T-helper 17 cell (primary cell): Measurements from ENCODE around the gene ATF3. TPM values are rescaled to one million over a fixed set of nuclear protein-coding genes. Genes with fewer than 3 reads are reported as not detected.

Experiments used
- ATAC-seq: fragments of 150-1000 bp; cut with Tn5 transposase; 2 replicates; pipeline ENCODE4 v1.10.0; 2021; ENCODE audit warnings: mild to moderate bottlenecking, moderate library complexity
- DNase-seq, 3 donors: peaks; one replicate each; pipeline versions ENCODE4 v3.0.0 to v3.0.0-alpha.2; 2020 to 2021
- H3K9me3 ChIP-seq: one replicate; pipeline ENCODE4 v1.7.0; 2013; ENCODE audit warnings: low read length, mild to moderate bottlenecking; ENCODE audit not compliant: control insufficient read depth, poor library complexity, severe bottlenecking
- H3K27ac Mint-ChIP-seq: one replicate; pipeline ENCODE4 v1.8.0; 2022; ENCODE audit warnings: mild to moderate bottlenecking, moderate library complexity, mixed read lengths
- H3K27me3 Mint-ChIP-seq: one replicate; pipeline ENCODE4 v1.8.0; 2022; ENCODE audit warnings: mixed read lengths
- H3K36me3 Mint-ChIP-seq: one replicate; pipeline ENCODE4 v1.8.0; 2022; ENCODE audit warnings: low read depth, mixed read lengths
- H3K4me1 Mint-ChIP-seq: one replicate; pipeline ENCODE4 v1.8.0; 2022; ENCODE audit warnings: mild to moderate bottlenecking, mixed read lengths
- H3K4me3 Mint-ChIP-seq: one replicate; pipeline ENCODE4 v1.8.0; 2022; ENCODE audit warnings: mild to moderate bottlenecking, moderate library complexity, mixed read lengths
- total RNA-seq, 4 donors: library from RNA in 2 of 4; stranded (reverse) in 2 of 4; gene quantifications; one replicate each; pipeline ENCODE4 v1.2.3 and lab custom pipeline; 2022 to 2026

ATF3 gene
- total RNA-seq, 2 donors from 2014 or later: 53.0 to 72.5 TPM

- DNase-seq (no peak), ATAC-seq (no peak)
- Mint-ChIP-seq H3K27ac (no peak overlapping the region), H3K27me3 (peaks cover 40% of the 10 kb centered on the region), H3K4me1 (no peaks in the 10 kb centered on the region), H3K4me3 (no peak overlapping the region), H3K36me3 (no peaks in the 10 kb centered on the region)
- no peaks in the 10 kb centered on the region for H3K9me3 ChIP-seq
These were observed 30.5 kb upstream of the ATF3 start for GRCh38 chr1:212578041-212578440.

GRCh38 chr1:212581034-212581433, 27.5 kb upstream of the ATF3 start:
- H3K27ac Mint-ChIP-seq: no peak overlapping the region
- H3K4me1 Mint-ChIP-seq: no peaks in the 10 kb centered on the region
- peaks cover 65% of the 10 kb centered on the region for H3K27me3 Mint-ChIP-seq
- H3K4me3 Mint-ChIP-seq: no peak overlapping the region
- no peaks in the 10 kb centered on the region for H3K36me3 Mint-ChIP-seq
- H3K9me3 ChIP-seq: no peaks in the 10 kb centered on the region
- DNase-seq (no peak), ATAC-seq (no peak)

GRCh38 chr1:212582291-212582690, 26.3 kb upstream of the ATF3 start:
- no peak for DNase-seq
- H3K36me3 Mint-ChIP-seq: peaks cover 2% of the 10 kb centered on the region
- no peaks in the 10 kb centered on the region for H3K9me3 ChIP-seq
- no peak overlapping the region for H3K27ac Mint-ChIP-seq
- H3K27me3 Mint-ChIP-seq: peaks cover 76% of the 10 kb centered on the region
- no peak overlapping the region for H3K4me3 Mint-ChIP-seq
- ATAC-seq: no peak
- H3K4me1 Mint-ChIP-seq: no peaks in the 10 kb centered on the region

- Mint-ChIP-seq H3K27me3 (peaks cover 79% of the 10 kb centered on the region), H3K4me3 (no peak overlapping the region), H3K36me3 (peaks cover 2% of the 10 kb centered on the region), H3K27ac (no peak overlapping the region), H3K4me1 (no peaks in the 10 kb centered on the region)
- ATAC-seq (no peak), DNase-seq (no peak)
- H3K9me3 ChIP-seq: no peaks in the 10 kb centered on the region
These were observed 25.5 kb upstream of the ATF3 start for GRCh38 chr1:212582808-212583615.

GRCh38 chr1:212583643-212584042, 24.9 kb upstream of the ATF3 start:
- no peak for ATAC-seq
- peaks cover 79% of the 10 kb centered on the region for H3K27me3 Mint-ChIP-seq

GRCh38 chr1:212584092-212584886, 24.3 kb upstream of the ATF3 start:
- Mint-ChIP-seq H3K4me3 (no peak overlapping the region), H3K27ac (no peak overlapping the region), H3K36me3 (peaks cover 5% of the 10 kb centered on the region), H3K27me3 (peaks cover 83% of the 10 kb centered on the region), H3K4me1 (no peaks in the 10 kb centered on the region)
- no peak for DNase-seq
- no peaks in the 10 kb centered on the region for H3K9me3 ChIP-seq
- no peak for ATAC-seq

More at GRCh38 chr1:212583643-212584042, 24.9 kb upstream of the ATF3 start:
- Mint-ChIP-seq H3K4me3 (no peak overlapping the region), H3K4me1 (no peaks in the 10 kb centered on the region), H3K36me3 (peaks cover 2% of the 10 kb centered on the region), H3K27ac (no peak overlapping the region)
- DNase-seq: no peak
- H3K9me3 ChIP-seq: no peaks in the 10 kb centered on the region

- H3K27me3 Mint-ChIP-seq: peaks cover 81% of the 10 kb centered on the region
- no peak for DNase-seq
These were observed 23.4 kb upstream of the ATF3 start for GRCh38 chr1:212585210-212585609.

GRCh38 chr1:212586206-212587015, 22.1 kb upstream of the ATF3 start:
- Mint-ChIP-seq H3K4me3 (no peak overlapping the region), H3K4me1 (no peaks in the 10 kb centered on the region), H3K36me3 (peaks cover 5% of the 10 kb centered on the region), H3K27me3 (peaks cover 86% of the 10 kb centered on the region), H3K27ac (no peak overlapping the region)
- ATAC-seq (no peak), DNase-seq (no peak)
- no peaks in the 10 kb centered on the region for H3K9me3 ChIP-seq

More at GRCh38 chr1:212585210-212585609, 23.4 kb upstream of the ATF3 start:
- Mint-ChIP-seq H3K4me1 (no peaks in the 10 kb centered on the region), H3K27ac (no peak overlapping the region), H3K4me3 (no peak overlapping the region), H3K36me3 (peaks cover 5% of the 10 kb centered on the region)
- no peaks in the 10 kb centered on the region for H3K9me3 ChIP-seq
- ATAC-seq: no peak

GRCh38 chr1:212587016-212587887, 21.3 kb upstream of the ATF3 start:
- ATAC-seq: no peak
- no peaks in the 10 kb centered on the region for H3K4me1 Mint-ChIP-seq
- DNase-seq: no peak
- H3K4me3 Mint-ChIP-seq: no peak overlapping the region
- H3K27me3 Mint-ChIP-seq: peaks cover 83% of the 10 kb centered on the region
- no peaks in the 10 kb centered on the region for H3K9me3 ChIP-seq
- H3K36me3 Mint-ChIP-seq: peaks cover 5% of the 10 kb centered on the region
- H3K27ac Mint-ChIP-seq: no peak overlapping the region

GRCh38 chr1:212587888-212588510, 20.6 kb upstream of the ATF3 start:
- H3K36me3 Mint-ChIP-seq: peaks cover 5% of the 10 kb centered on the region
- no peak for DNase-seq
- H3K9me3 ChIP-seq: no peaks in the 10 kb centered on the region
- H3K27ac Mint-ChIP-seq: no peak overlapping the region
- H3K4me3 Mint-ChIP-seq: no peak overlapping the region
- no peaks in the 10 kb centered on the region for H3K4me1 Mint-ChIP-seq
- peaks cover 75% of the 10 kb centered on the region for H3K27me3 Mint-ChIP-seq
- no peak for ATAC-seq

- Mint-ChIP-seq H3K36me3 (peaks cover 5% of the 10 kb centered on the region), H3K4me3 (no peak overlapping the region), H3K27ac (no peak overlapping the region), H3K4me1 (no peaks in the 10 kb centered on the region), H3K27me3 (peaks cover 61% of the 10 kb centered on the region)
- no peaks in the 10 kb centered on the region for H3K9me3 ChIP-seq
- no peak for DNase-seq
- no peak for ATAC-seq
These were observed 19.1 kb upstream of the ATF3 start for GRCh38 chr1:212589446-212589845.

GRCh38 chr1:212591922-212592321, 16.6 kb upstream of the ATF3 start:
- DNase-seq (no peak), ATAC-seq (no peak)
- H3K4me1 Mint-ChIP-seq: peaks cover 12% of the 10 kb centered on the region
- H3K27ac Mint-ChIP-seq: no peak overlapping the region
- peaks cover 42% of the 10 kb centered on the region for H3K27me3 Mint-ChIP-seq
- no peak overlapping the region for H3K4me3 Mint-ChIP-seq
- H3K36me3 Mint-ChIP-seq: peaks cover 3% of the 10 kb centered on the region
- H3K9me3 ChIP-seq: no peaks in the 10 kb centered on the region
